HG02884 (cell line): ENCODE results near the gene PEAK3.

Experiments
- ATAC-seq: cut with Tn5 transposase; IDR thresholded peaks from one replicate; pipeline ENCODE4 v1.9.1; 2021; ENCODE audit warnings: mild to moderate bottlenecking, moderate library complexity; ENCODE audit not compliant: unreplicated experiment

Gene PEAK3

DNA sequence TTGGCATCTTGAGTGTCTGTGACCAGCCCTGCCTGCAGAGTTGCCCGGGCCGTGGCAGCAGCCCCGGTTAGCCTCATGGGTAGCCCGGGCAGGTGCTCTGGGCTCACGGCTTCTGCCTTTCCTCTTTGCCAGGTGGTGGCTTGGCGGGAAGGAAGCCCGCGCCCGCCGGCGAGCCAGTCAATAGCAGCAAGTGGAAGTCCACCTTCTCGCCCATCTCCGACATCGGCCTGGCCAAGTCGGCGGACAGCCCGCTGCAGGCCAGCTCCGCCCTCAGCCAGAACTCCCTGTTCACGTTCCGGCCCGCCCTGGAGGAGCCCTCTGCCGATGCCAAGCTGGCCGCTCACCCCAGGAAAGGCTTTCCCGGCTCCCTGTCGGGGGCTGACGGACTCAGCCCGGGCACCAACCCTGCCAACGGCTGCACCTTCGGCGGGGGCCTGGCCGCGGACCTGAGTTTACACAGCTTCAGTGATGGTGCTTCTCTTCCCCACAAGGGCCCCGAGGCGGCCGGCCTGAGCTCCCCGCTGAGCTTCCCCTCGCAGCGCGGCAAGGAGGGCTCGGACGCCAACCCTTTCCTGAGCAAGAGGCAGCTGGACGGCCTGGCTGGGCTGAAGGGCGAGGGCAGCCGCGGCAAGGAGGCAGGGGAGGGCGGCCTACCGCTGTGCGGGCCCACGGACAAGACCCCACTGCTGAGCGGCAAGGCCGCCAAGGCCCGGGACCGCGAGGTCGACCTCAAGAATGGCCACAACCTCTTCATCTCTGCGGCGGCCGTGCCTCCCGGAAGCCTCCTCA is 55.7 kb downstream of the PEAK3 start:
- no peak for ATAC-seq

DNA sequence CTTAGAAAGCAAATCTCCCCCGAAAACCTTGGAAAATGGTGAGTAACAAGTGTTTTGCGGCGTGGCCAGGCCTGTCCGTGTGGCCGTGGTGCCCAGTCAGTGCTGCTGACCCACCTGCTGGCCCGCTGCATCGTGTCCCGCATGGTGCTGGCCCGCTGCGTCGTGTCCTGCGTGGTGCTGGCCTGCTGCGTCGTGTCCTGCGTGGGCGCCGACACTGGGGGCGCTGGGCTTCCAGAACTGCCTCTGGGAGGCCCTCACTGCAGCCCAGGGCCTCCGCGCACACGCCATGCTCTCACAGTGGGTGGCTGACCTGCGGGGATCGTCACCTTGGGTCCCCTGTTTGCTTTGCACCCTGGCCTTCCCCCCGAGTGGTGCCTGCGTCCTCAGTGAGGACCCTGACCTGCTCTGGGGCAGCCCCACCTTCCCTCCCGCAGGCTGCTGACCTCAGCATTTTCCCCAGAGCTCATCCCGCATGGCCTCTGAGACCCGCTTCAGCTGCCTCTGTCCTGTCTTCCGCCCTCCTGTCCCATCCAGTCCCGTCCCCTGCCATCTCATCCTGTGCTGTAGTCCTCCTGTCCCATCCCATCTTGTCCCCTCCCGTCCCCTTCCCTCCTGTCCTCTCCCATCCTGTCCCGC is 56.4 kb downstream of the PEAK3 start:
- ATAC-seq, result no peak

DNA sequence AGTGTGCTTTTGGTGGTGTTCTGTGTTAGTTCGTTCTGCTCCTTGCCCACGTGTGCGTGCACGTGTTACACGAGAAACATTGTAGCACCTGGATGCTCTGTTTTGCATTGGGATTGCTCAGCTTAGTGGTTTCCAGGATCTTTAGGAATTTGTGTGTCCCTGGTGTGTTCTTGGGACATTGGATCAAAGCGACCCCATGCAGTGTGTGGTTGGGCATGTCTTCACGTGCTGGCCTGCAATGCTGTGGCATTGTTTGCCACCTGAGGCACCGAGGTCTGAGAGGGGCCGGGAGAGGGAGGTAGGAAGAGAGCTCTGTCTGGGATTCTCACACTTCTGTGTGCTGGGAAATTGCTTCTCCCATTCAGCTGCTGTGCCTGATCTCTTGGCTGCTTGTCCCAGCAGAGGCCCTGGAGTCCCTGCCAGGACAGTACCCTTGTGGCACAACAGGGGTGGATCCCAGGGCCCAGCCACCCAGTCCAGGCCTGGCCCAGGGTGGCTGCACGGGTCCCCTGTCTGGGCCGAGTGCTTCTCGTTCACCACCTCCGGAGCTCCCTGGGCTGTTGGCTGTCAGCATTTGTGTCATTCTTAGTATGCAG is 57.1 kb downstream of the PEAK3 start:
- no peak for ATAC-seq
